Activated CD4-positive, alpha-beta T cell treated with anti-CD3 and anti-CD28 coated beads, Interleukin-2, Interleukin-6, amounts not matched to agents 100 ng/mL and 50 ng/mL, durations not matched to agents 16 hours and 8 hours (primary cell): ENCODE data around the gene TBC1D7.

Experiments used
- DNase-seq: peaks from one replicate; pipeline ENCODE4 v3.0.0-alpha.2; 2020

TBC1D7 gene

GRCh38 chr6:13318821-13319220 lies 9.5 kb downstream of the TBC1D7 start:
- no peak for DNase-seq

- DNase-seq: no peak
These were observed 12.4 kb downstream of the TBC1D7 start for GRCh38 chr6:13315896-13316295.

- DNase-seq: no peak
These were observed 13.5 kb downstream of the TBC1D7 start for GRCh38 chr6:13314806-13315205.

- no peak for DNase-seq
These were observed 17.2 kb downstream of the TBC1D7 start for GRCh38 chr6:13311155-13311554.

- DNase-seq: no peak
These were observed 20.0 kb downstream of the TBC1D7 start for GRCh38 chr6:13308332-13308731.

GRCh38 chr6:13307508-13307995 lies 20.8 kb downstream of the TBC1D7 start:
- no peak for DNase-seq

GRCh38 chr6:13305791-13306190 lies 22.5 kb downstream of the TBC1D7 start:
- DNase-seq: no peak

GRCh38 chr6:13305288-13305687 lies 23.0 kb downstream of the TBC1D7 start:
- DNase-seq: no peak

- no peak for DNase-seq
These were observed 23.6 kb downstream of the TBC1D7 start for GRCh38 chr6:13304580-13305260.

GRCh38 chr6:13304101-13304500 lies 24.2 kb downstream of the TBC1D7 start:
- no peak for DNase-seq

- DNase-seq: peak; percentile 64
These were observed 24.7 kb downstream of the TBC1D7 start for GRCh38 chr6:13303668-13304017.

- peak; percentile 94 for DNase-seq
These were observed 25.3 kb downstream of the TBC1D7 start for GRCh38 chr6:13302751-13303667.

- no peak for DNase-seq
These were observed 26.0 kb downstream of the TBC1D7 start for GRCh38 chr6:13302291-13302690.

GRCh38 chr6:13300643-13301590 lies 27.4 kb downstream of the TBC1D7 start:
- no peak for DNase-seq

GRCh38 chr6:13299918-13300317 lies 28.4 kb downstream of the TBC1D7 start:
- no peak for DNase-seq

- DNase-seq: no peak
These were observed 28.9 kb downstream of the TBC1D7 start for GRCh38 chr6:13299403-13299821.

- DNase-seq: no peak
These were observed 29.9 kb downstream of the TBC1D7 start for GRCh38 chr6:13298446-13298845.

- DNase-seq: no peak
These were observed 30.9 kb downstream of the TBC1D7 start for GRCh38 chr6:13297391-13297790.

GRCh38 chr6:13296536-13296997 lies 31.8 kb downstream of the TBC1D7 start:
- DNase-seq: no peak

GRCh38 chr6:13295576-13295975 lies 32.8 kb downstream of the TBC1D7 start:
- no peak for DNase-seq

- no peak for DNase-seq
These were observed 33.8 kb downstream of the TBC1D7 start for GRCh38 chr6:13294499-13295069.

- DNase-seq: no peak
These were observed 35.6 kb downstream of the TBC1D7 start for GRCh38 chr6:13292774-13293173.
